ENCODE results near the gene C16orf96. TPM values are rescaled to one million over a fixed set of nuclear protein-coding genes. Genes with fewer than 3 reads are reported as not detected.

The C16orf96 gene
- total and polyA plus RNA-seq, 5 donors from 2014 or later, result 0.17 TPM; not detected in 4

Other genes with a start within 250 kb of the C16orf96 start
- gene GLIS2, start 240.3 kb upstream of the C16orf96 start, total RNA-seq, result not detected
- under 1 TPM in 1 of 4 donors, not detected in 3; 0.03 TPM for gene GLIS2, start 240.3 kb upstream of the C16orf96 start, polyA plus RNA-seq
- gene PAM16, start 205.0 kb upstream of the C16orf96 start, total RNA-seq, result 39.6 TPM
- 10 to 100 TPM; 26.2 to 44.9 (median 40.1) TPM for gene PAM16, start 205.0 kb upstream of the C16orf96 start, polyA plus RNA-seq
- 0.57 TPM for gene VASN, start 184.5 kb upstream of the C16orf96 start, total RNA-seq
- gene VASN, start 184.5 kb upstream of the C16orf96 start, polyA plus RNA-seq, result under 1 TPM in 1 of 4 donors, not detected in 3; 0.14 TPM
- 718 TPM for gene CORO7, start 139.7 kb upstream of the C16orf96 start, total RNA-seq
- gene CORO7, start 139.7 kb upstream of the C16orf96 start, polyA plus RNA-seq, result 10 to 100 TPM; 52.5 to 69.3 (median 59.4) TPM
- 27.0 TPM for gene DNAJA3, start 130.5 kb upstream of the C16orf96 start, total RNA-seq
- gene DNAJA3, start 130.5 kb upstream of the C16orf96 start, polyA plus RNA-seq, result 10 to 100 TPM; 27.5 to 49.7 (median 41.8) TPM
- gene NMRAL1, start 81.7 kb upstream of the C16orf96 start, total RNA-seq, result 40.7 TPM
- 10 to 100 TPM; 45.6 to 61.7 (median 51.6) TPM for gene NMRAL1, start 81.7 kb upstream of the C16orf96 start, polyA plus RNA-seq
- gene HMOX2, start 79.9 kb upstream of the C16orf96 start, total RNA-seq, result 41.2 TPM
- 100 to 1,000 TPM; 104 to 145 (median 126) TPM for gene HMOX2, start 79.9 kb upstream of the C16orf96 start, polyA plus RNA-seq
- 29.8 TPM for gene CDIP1, start 17.6 kb upstream of the C16orf96 start, total RNA-seq
- gene CDIP1, start 17.6 kb upstream of the C16orf96 start, polyA plus RNA-seq, result 10 to 100 TPM; 16.4 to 29.6 (median 20.8) TPM
- 53.7 TPM for gene UBALD1, start 58.5 kb downstream of the C16orf96 start, total RNA-seq
- gene UBALD1, start 58.5 kb downstream of the C16orf96 start, polyA plus RNA-seq, result 1 to 10 TPM; 5.1 to 7.3 (median 5.4) TPM
- gene MGRN1, start 68.5 kb downstream of the C16orf96 start, total RNA-seq, result 78.2 TPM
- gene MGRN1, start 68.5 kb downstream of the C16orf96 start, polyA plus RNA-seq, result 1 to 10 TPM; 2.5 to 4.7 (median 4.4) TPM
- 43.7 TPM for gene NUDT16L1, start 137.2 kb downstream of the C16orf96 start, total RNA-seq
- 100 to 1,000 TPM in 1 of 4 donors, 10 to 100 TPM in 3; 77.8 to 110 (median 91.5) TPM for gene NUDT16L1, start 137.2 kb downstream of the C16orf96 start, polyA plus RNA-seq
- 20.4 TPM for gene ANKS3, start 177.9 kb downstream of the C16orf96 start, total RNA-seq
- gene ANKS3, start 177.9 kb downstream of the C16orf96 start, polyA plus RNA-seq, result 1 to 10 TPM; 1.4 to 4.0 (median 2.5) TPM
- gene DNAAF8, start 178.2 kb downstream of the C16orf96 start, total RNA-seq, result not detected
- gene DNAAF8, start 178.2 kb downstream of the C16orf96 start, polyA plus RNA-seq, result under 1 TPM in 1 of 4 donors, not detected in 3; 0.06 TPM
- gene ZNF500, start 210.8 kb downstream of the C16orf96 start, total RNA-seq, result 12.3 TPM
- gene ZNF500, start 210.8 kb downstream of the C16orf96 start, polyA plus RNA-seq, result 10 to 100 TPM in 2 of 4 donors, 1 to 10 TPM in 2; 4.5 to 16.9 (median 12.1) TPM
- 0.27 TPM for gene SEPTIN12, start 232.0 kb downstream of the C16orf96 start, total RNA-seq
- not detected for gene SEPTIN12, start 232.0 kb downstream of the C16orf96 start, polyA plus RNA-seq
- not detected for gene SMIM22, start 239.0 kb downstream of the C16orf96 start, total RNA-seq
- not detected for gene SMIM22, start 239.0 kb downstream of the C16orf96 start, polyA plus RNA-seq
- 15.9 TPM for gene ROGDI, start 246.3 kb downstream of the C16orf96 start, total RNA-seq
- gene ROGDI, start 246.3 kb downstream of the C16orf96 start, polyA plus RNA-seq, result 1 to 10 TPM; 4.6 to 8.2 (median 7.0) TPM

Data from CD4-positive, CD25-positive, alpha-beta regulatory T cell (primary cell).